ENCODE results near the gene SPOP.

DNA sequence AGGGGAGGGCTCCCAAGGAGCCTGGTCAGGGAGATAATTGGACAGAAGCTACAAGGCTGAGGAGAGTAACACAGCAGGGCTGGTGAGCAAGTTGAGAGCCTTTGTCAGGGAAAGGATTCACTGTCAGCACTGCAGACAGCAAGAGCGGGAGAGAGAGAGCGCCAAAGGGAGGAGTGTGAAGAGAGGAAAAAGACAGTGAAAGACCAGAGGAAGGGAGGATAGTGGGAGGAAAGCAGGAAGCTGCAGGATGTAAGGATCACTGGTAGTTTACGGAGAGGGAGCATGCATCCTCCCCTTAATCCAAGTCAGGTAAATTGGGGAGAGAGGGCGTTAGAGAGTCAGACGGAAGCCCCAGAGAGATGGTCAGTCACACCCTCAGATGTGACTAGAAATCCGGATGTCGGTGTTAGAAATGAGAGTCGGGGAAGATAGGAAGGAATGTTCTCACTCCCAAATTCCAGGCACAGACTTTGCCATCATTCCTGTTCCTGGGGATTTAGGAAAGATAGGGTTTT, 13.8 kb upstream of the SPOP start:
- TF ChIP-seq, protein P1, sequence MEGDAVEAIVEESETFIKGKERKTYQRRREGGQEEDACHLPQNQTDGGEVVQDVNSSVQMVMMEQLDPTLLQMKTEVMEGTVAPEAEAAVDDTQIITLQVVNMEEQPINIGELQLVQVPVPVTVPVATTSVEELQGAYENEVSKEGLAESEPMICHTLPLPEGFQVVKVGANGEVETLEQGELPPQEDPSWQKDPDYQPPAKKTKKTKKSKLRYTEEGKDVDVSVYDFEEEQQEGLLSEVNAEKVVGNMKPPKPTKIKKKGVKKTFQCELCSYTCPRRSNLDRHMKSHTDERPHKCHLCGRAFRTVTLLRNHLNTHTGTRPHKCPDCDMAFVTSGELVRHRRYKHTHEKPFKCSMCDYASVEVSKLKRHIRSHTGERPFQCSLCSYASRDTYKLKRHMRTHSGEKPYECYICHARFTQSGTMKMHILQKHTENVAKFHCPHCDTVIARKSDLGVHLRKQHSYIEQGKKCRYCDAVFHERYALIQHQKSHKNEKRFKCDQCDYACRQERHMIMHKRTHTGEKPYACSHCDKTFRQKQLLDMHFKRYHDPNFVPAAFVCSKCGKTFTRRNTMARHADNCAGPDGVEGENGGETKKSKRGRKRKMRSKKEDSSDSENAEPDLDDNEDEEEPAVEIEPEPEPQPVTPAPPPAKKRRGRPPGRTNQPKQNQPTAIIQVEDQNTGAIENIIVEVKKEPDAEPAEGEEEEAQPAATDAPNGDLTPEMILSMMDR (IDR thresholded peaks at IDR 0.05): no peak
- no peak for TF ChIP-seq POLR2A (IDR thresholded peaks at IDR 0.05)
